SU-DHL-6 (cell line): ENCODE results near the gene NEMF.

ENCODE experiments used
- EZH2phosphoT487 ChIP-seq: fragments of 200-600 bp; sonication (generic), shearing (Covaris generic); conservative IDR thresholded peaks from 2 replicates; pipeline ENCODE4 v1.6.1; 2018; ENCODE audit warnings: mild to moderate bottlenecking, antibody characterized with exemption, low read length, moderate library complexity, mixed read lengths
- TF ChIP-seq, protein P1 (sequence below): fragments of 200-600 bp; sonication (generic); IDR thresholded peaks from one replicate; pipeline ENCODE4 v1.5.1; 2017; ENCODE audit warnings: antibody characterized with exemption, mild to moderate bottlenecking, low read length, moderate library complexity; ENCODE audit not compliant: insufficient read depth, poor library complexity, severe bottlenecking

DNA sequence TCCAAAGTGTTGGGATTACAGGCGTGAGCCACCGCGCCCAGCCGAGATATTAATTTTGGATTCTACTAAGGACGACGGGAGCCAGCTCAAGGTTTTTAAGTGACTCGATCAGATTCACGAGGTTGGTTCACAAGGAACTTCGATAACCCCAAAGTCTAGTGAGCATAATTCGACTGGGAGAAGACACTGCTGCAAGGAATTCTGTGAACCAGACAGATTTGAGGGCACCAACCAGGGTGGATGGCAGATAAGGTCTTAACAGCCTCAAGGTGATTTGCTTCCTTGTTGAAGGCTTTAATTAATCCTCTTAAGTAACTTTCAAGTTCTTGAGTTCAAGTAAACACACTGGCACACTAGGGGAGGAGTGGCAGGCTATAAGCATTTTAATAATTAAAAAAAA, 85.7 kb downstream of the NEMF start:
- TF ChIP-seq, protein P1, sequence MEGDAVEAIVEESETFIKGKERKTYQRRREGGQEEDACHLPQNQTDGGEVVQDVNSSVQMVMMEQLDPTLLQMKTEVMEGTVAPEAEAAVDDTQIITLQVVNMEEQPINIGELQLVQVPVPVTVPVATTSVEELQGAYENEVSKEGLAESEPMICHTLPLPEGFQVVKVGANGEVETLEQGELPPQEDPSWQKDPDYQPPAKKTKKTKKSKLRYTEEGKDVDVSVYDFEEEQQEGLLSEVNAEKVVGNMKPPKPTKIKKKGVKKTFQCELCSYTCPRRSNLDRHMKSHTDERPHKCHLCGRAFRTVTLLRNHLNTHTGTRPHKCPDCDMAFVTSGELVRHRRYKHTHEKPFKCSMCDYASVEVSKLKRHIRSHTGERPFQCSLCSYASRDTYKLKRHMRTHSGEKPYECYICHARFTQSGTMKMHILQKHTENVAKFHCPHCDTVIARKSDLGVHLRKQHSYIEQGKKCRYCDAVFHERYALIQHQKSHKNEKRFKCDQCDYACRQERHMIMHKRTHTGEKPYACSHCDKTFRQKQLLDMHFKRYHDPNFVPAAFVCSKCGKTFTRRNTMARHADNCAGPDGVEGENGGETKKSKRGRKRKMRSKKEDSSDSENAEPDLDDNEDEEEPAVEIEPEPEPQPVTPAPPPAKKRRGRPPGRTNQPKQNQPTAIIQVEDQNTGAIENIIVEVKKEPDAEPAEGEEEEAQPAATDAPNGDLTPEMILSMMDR = no peak
- TF ChIP-seq EZH2phosphoT487 = no peak
